HG03469 (cell line): ENCODE measurements around the gene CLTCL1.

ENCODE experiments used
- ATAC-seq: cut with Tn5 transposase; IDR thresholded peaks from one replicate; pipeline ENCODE4 v1.9.1; 2021; ENCODE audit warnings: mild to moderate bottlenecking, moderate library complexity, moderate number of reproducible peaks; ENCODE audit not compliant: unreplicated experiment

CLTCL1 gene

DNA sequence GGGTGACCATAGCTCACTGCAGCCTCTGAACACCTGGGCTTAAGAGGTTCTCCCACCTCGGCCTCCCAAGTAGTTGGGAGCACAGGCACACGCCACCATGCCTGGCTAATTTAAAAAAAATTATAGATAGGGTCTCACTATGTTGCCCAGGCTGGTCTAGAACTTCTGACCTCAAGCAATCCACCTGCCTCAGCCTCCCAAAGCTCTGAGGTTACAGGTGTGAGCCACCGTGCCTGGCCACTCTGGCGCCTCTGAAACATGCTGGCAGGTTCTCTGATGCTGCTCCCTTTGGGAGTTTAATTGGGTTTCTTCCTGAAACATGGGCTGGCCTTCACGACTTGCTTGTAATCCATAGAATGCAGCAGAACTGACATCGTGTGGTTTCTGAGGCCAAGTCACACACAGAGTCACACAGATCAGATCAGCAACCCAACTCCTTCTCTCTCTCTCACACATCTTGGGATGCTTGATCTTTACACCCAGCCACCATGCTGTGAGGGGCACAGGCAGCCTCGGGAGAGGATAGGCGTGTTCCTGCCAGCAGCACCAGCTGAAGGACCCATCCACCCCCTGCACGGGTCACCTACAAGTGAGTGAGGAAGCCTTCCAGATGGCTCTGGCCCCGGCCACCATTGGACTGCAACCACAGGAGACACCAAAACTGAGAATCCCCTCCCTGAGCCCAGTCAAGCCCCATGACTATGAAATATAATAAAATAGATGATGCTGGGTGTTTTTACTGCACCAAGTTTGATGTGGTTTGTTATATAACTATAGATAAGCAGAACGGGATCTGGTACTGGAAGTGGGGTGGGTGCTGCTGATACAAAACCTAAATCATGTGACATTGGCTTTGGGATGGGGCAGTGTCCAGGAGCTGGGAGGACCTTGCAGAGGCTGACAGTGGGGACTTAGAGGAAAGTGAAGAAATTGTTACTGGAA, 138.3 kb downstream of the CLTCL1 start:
- ATAC-seq: no peak

DNA sequence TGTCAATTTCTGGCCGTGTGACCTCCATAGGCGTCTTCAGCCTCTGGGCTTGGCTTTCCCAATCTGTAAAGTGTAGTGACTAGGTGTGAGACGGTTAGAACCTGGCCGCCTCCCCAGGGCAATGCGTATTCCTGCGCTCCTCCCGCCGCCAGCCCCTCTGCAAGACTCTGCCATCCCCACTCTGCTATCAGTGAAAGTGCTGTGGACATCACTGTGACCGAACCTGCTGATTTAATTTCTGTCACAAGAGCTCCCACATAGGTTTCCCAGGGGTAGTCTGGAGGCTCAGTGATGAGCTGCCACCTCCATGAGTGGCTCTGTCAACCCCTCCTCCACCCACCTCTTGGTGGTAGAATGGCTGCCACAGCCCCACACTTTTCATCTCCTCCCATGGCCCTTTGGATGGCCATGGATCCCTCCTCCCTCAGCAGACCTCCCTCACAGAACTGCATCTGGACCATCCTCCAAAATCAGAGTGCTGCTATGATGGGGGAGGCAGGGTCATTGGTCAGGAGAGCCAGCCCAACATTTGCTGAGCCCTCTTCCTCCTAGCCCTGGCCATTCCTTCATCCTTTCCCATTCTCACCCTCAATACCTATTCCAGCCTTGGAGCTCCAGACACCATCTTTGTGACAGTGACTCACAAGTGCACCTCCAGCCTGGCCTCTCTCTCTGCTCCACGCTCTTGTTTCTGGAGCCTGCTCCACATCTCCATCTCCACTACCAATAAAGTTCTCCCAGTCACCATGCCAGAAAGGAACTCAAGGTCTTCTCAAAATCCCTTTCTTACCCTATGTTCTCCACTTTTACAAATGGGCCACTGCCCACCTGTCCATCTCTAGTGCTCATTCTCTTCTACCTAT, 140.0 kb downstream of the CLTCL1 start:
- no peak for ATAC-seq

DNA sequence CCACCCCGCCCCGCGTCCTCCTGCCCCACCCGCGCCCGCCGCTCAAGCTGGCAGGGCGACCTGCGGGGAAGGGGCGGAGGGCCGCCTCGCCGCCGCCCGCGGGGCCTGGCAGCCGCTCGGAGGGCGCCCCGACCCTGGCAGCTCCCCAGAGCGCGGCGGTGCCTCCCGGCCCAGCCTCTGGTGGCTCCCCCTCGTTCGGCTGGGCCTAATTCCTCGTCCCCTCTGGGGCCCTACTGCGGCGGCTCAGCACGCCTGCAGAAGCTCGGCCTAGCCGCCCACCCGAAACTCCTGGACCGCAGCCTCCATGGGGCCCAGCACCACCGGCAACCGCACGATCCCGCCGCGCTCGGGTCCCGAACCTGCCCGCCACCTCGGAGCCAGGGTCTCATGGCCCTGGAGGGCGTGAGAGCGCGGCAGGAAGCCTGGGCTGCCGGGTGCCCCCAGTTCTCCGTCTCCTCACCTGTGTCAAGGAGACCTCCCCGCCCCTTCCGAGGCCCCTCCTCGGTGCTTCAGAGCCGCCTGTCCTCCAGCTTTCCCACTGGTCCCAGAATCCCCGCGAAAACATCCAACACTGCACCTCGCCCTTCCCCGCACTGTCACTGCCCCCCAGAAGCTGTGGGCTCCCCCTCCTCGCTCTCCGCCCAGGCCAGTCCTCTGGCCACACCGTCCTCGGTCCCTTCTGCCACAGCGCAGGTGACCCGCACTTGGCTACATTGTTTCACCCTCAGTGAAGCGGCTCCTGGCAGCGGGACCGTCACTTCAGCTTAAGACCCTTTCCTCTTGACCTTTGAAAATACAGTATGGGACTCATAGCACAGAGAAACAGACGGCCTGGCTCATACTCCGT, 140.8 kb downstream of the CLTCL1 start:
- no peak for ATAC-seq

DNA sequence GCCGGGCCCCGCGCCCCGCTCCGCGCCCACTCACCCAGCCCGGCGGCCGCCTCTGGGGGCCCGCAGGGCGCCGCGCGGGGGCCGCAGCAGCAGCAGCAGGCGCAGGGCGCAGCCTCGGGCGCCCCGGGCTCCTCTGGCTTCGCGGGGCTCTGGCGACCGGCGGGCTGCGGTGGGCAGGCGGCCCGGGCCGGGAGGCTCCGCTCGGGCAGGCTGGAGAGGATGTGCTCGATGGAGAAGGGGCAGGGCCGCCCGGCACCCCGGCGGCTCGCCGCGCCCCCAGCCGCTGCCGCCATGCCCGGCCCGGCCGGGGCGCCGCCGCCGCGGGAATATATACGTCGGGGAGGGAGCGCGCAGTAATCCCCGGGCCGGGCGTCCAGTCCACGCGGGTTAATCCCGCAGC, 141.5 kb downstream of the CLTCL1 start, which contains the start of gene GSC2:
GSC2 (minus strand) TSS at position 302 of the 400 bp plus-strand sequence; CDS start at position 293, 9 bp downstream.
- no peak for ATAC-seq

DNA sequence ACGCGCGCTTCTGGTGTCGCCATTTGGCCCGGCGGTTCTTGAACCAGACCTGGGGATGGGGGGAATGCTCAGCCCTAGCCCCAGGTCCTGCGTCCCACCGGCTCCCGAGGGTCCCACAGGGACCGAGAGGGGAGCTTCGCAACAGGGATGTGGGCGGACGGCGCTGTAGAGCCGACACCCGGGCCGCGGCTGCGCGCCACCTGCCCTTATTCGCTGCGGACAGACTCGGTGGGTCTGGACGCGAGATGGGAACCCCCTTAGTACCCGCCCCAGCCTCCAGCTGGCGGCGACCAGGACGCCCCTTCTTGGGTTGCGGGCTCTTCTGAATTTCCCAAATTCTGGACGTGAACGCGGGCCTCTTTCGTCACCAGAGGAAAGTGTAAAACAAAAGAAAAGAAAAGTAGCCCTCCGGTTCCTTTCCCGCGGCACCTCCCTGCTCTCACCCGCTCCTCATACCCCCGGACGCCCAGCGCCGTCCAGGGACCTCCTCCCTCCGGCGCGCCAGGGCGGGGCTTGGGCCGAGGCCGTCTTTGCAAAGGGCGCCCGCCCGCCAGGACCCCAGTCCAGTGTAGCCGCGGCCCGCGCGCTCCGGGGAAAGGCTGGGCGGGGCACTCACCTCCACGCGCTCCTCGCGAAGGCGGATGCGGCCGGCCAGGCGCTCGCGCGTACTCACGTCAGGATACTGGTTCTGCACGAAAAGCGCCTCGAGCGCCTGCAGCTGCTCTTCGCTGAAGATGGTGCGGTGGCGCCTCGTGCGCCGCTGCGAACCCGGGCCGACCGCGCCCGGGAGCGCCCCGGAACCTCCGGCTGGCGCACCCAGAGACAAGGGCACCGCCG, 142.3 kb downstream of the CLTCL1 start:
- no peak for ATAC-seq

DNA sequence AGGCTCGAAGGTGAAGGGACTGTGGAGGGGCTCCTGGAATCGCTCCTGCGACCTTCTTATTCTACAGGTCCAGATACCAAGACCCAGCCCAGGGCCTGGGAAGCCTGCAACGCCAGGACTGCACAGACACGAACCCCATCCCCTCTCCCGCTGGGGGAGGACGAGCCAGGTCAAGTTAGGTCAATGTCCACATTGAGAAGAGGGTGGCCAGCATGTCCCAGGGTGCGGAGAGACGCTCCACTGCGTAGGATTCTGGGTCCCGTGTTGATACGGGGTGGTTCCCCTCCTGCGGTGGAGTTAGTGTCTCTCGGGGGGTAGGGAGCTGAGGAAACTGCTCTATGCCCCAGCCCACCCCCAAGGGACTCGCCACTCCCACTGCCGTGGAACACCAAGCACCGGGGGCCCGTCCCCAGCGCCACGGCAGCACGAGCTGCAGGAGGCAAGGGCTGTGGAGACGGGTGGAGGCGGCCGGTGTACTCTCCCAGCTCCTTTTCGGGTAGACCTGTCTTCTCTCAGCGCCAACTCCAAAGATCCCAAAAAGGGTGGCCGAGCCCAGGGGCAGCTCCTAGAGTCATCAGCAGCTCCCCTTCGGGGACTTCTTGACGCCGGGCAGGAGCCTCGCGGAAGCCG, 143.0 kb downstream of the CLTCL1 start:
- ATAC-seq: no peak

DNA sequence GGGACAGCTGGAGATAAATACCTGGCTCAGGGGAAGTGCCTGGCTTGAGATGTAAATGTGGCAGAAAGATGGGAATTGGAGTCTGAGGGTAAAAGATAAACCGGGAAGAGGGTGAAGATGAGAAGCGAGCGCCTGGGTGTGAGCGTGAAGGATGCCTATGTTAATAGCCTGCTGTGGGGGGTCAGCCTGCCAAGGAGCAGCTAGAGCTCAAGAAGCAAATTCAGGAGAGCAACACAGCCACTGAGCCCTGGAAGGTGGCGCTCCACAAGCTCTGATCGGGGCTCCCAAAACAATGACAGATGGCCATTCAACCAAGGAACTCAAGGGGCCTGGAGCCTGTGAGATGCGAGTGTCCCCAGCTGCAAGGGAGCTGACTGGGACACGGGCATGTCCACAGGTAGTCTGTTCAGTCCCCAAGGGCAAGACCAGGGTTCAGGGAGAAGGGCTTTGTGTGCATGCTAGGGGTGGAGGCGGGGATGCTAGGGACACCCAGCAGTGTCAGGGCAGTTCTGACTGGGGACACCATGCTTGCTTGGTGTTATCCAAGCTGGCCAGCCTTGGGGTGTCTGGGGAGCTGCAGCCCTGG, 144.2 kb downstream of the CLTCL1 start:
- no peak for ATAC-seq

DNA sequence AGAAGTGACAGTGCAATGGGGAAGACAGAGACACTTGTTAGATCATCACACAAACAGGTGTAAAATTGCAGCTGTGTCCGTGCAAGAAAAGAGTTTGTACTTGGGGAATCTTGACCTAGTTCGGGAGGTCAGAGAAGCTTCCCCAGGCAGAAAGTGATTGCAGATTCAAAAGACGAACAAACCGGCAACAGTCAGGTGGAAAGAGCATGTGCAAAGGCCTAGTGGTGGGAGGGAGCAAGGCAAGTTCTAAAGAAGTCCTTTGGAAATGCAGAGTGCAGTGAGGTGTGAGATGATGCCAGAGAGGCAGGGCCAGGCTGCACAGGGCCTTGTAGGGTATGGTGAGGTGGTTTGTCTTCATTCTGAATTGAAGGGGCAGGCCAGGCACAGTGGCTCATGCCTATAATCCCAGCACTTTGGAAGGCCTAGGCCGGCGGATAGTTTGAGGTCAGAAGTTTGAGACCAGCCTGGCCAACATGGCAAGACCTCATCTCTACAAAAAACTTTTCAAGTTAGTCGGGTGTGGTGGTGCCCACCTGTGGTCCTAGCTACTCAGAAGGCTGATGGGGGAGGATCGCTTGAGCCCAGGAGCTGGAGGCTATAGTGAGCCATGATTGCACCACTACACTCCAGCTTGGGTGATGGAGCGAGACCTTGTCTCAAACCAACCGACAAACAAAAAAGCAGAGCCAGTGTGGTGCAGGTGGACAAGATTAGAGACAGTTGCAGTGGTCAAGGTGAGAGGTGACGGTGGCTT, 145.1 kb downstream of the CLTCL1 start:
- ATAC-seq: no peak

DNA sequence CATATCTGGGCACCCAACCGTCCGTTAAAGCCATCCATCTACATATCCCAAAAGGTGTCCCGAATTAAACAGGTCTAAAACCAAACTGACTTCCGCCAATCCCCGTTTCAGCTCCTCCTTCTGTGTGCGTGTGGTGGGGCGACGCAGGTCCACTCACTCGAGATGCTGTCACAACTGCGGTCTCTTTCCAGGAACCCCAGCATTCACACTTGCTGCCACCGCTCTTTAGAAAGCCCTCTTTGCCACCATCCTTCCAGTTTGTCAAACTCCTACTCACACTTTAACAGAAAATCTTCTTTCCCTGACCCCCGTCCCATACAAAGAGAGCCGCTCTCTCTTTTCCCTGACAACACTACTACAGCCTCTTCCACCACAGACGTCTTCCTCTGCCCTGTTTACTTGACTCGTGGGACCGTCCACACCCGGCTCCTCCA, 147.5 kb downstream of the CLTCL1 start:
- no peak for ATAC-seq

DNA sequence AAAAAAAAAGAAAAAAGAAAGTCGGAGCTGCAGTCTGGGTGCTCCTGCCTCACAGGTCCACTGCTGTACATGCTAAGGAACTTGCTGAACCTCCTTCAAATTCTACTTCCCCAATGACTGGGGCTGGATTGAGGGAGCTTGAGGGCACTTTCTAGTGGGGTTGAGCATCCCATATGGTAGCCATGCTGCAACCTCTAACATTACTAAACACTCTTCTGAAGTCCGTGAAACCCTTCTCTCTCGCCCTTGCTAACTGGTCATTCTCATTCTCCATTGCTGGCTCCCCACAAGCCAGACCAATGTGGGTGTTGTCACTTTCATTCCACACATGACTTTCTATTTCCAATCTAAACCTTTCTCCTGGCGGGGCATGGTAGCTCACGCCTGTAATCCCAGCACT, 148.3 kb downstream of the CLTCL1 start:
- ATAC-seq: no peak

DNA sequence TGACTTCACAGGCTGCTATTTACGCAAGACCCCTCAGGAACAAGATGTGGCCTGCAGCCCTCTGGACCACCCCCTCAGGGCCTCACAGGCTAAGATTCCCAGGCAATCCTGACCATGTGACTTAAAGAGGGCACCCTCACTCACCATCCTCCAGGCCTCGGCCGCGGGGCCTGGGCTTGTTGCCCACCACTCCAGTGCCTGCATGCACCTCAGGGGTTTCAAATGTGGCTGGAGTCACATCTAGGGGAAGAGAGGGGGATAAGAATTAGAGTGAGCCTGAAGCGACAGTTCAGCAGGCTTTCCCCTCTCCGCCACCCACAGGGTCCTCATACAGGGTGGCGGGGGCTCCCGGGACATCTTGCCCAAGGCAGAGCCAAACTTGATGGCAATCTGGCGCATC, 149.1 kb downstream of the CLTCL1 start:
- ATAC-seq: no peak

DNA sequence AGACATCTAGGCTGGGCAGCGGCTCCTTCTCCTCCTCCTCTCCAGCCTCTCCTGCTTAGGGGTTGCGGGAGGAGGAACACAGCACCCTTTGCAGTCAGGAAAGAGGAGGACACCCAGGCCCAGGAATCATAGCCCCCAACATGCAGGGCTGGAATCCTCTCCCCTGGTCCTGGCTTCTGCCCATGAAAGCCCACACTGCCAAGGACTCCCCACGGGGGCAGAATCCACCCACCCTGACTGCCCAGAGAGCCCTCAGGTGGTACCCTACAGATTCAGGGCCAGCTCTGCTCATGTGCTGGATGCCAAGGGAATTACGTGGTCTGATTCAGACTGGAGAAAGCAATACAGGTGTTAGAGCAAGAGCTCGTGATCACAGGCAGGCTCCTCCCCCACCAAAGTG, 151.5 kb downstream of the CLTCL1 start:
- no peak for ATAC-seq

DNA sequence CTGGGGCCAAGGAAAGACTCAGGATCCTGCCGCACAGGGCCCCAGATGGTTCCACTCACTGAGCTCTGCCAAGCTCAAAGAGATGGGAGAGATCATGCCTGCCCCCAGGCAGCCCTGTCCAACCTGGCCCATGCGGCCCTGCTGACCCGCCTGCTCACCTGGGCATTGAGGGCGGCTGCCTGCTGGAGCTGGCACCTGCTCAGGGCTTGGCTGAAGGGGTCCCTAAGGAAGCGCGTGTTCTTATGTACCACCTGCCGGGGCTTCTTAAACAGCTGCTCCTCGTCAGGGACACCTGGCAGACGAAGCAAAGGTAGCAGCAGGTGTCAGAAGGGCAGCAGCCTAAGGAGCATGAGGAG, 152.5 kb downstream of the CLTCL1 start:
- ATAC-seq: no peak

DNA sequence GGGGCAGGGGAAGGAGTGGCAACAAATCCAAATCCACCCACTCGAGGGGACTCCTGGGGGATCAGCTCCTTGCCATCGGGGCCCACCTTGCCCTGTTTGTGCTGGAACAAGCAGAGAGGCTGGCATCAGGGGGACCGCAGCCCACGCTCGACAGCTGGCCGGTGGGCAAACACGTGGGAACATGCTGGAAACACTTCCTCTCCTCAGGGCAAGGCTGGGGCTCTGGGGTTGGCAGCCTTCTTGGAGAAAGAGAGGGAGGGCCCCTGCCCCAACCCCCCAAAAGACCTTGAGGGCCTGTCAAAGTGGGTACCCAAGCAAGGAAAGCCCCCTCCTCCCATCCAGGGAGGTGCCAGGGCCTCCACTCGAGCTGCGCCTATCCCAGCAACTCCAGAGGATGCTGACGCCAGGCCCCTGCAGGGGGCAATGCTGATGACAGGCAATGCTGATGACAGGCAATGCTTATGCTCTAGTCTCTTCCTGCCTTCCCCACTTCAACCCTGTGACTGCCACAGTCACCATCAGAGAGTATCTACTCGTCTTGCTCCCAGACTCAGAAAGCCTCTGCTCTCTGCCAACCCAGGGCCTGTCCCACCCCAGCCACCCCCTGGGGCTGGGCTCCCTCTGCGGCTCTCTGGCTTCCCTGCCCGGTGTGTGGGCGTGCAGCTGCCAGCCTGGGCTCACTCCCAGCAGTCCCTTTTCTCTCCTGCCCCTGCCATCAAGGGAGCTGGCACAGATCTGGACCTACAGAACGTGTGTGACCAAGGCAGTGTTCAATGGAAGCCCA, 153.1 kb downstream of the CLTCL1 start:
- no peak for ATAC-seq

DNA sequence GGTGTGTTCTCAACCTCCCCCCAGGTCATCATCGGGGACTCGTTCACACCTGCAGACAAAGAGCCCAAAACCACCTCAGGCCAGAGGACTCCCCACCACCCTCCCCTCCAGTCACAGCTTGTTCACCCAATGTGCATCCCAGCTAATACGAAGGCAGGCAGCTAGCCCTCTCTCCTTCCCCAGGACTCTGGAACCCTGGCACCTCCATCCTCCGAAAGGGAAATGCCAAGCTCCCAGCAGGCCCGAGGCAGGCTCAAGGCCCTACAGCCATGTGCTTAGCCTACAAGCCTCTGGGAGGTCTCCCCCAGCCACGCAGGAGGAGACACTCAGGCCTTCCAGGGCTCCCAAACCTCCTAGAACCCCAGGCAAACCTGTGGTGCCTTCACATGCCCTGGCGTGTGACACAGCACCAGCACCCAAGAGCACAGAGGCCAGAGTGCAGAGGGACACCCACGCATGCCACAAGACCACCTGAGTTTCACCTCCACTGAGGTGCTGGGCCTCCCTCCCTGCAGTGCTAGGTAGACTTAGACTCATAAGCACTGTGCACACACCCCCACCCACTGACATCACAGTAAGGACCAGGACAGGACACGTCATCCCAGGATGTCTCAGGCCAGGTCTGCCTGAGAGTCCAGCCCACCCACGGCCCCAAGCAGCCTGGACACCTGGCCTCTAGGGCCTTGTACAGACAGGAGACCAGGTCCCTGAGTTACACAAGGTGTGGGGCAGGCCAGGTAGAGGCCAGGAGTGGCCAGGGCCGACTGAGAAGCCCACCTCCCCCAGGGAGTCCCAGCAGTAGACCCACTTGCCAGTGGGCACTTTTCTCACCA, 153.9 kb downstream of the CLTCL1 start:
- ATAC-seq: no peak

DNA sequence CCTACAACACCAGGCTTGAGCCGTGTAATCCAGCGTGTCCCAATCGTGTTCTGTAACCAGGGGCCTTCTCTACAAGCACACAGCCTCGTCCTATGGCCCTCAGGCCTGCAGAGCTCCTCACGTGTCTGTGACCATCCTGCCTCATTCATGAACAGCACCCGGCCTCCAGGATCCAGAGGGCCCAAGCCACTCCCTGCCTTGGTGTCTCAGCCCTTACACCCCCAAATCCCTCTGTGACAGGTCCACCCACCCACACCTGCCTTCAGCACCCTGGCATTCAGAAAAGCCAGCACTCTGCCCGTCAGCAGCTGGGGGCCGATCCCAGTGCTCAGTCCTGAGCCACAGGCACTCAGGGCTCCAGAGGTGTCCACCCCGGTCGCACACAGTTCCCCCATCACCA, 154.6 kb downstream of the CLTCL1 start:
- no peak for ATAC-seq

DNA sequence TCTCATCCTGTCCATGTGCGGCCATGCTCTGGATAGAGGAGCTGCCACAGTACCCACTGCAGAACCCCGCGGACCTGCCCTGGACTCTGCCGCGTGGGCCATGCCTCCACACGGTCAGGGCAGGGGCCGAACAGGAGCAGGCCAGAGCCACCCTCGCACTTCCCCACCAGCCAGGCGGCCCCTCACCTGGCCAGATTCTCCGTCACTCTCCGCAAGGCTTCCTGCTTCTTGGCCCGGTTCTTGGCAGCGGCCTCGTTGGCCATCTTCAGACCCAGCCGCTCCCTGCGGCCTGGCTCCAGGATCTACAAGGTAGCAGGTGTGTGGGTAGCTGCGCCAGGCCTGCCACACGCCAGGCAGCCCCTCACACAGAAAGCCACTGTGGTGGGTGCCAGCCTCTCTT, 156.6 kb downstream of the CLTCL1 start:
- ATAC-seq: no peak
